Measurements from ENCODE around the gene NME8. TPM values are rescaled to one million over a fixed set of nuclear protein-coding genes. Genes with fewer than 3 reads are reported as not detected.

NME8 gene
- total RNA-seq, 1 donor from 2014 or later, result 1.5 TPM

DNA sequence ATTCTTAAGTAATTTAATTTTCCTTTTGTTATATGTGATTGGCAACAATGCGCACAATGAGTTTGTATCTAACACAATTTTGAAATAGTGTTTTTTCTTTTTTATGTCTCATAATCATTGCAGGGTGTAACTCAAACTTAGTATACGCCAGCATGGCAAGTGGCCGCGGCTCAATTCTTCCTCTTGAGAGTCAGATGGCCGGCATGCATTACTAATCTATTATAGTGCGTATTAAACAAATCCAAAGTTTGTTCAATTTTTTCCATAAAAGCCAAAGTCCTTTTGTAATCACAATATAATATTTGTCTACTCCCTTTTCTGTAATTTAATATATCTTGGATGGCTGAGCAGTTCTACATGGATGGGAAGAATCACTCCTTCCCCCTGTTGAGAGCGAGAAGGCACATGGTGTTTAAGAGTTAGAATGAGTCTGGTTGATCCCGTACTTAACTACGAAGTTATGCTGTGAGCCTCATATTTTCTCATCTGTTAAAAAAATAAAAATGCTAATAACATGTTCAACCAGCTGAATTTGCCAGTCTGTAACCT is 84.7 kb downstream of the NME8 start:
- no peak for DNase-seq (ENCODE audit: low spot score)

DNA sequence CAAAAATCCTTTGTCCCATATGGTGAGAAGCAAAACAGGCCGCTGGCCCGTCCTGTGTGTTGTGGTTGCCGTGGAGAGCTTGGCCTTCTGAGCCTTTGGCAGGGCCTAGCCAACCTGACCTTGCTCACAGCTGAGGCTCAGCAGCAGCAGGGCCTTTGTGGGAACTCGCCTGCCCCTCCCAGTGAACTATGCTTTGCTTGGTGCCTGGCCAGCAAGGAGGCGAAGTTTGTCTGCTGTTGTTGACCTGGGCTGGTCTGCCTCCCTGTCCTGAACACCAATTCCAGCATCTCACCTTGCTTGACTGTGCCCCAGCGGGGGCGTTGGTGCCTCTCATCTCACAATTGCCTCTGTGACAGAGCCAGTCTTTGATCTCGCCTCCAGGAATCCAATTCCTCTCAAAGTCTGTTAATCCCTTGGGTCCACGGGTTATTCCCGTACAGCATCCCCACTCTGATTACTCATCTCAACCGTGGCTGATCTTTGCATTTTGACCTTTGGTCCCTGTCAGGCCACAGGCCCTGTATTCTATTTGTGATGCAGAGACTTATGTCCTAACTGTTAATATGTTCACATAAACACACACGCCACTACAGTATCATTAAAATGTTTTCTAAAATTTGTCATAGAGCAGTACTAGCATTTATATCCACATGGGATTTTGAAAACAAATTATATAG is 94.7 kb downstream of the NME8 start:
- DNase-seq (ENCODE audit: low spot score), result peak; percentile 69

DNA sequence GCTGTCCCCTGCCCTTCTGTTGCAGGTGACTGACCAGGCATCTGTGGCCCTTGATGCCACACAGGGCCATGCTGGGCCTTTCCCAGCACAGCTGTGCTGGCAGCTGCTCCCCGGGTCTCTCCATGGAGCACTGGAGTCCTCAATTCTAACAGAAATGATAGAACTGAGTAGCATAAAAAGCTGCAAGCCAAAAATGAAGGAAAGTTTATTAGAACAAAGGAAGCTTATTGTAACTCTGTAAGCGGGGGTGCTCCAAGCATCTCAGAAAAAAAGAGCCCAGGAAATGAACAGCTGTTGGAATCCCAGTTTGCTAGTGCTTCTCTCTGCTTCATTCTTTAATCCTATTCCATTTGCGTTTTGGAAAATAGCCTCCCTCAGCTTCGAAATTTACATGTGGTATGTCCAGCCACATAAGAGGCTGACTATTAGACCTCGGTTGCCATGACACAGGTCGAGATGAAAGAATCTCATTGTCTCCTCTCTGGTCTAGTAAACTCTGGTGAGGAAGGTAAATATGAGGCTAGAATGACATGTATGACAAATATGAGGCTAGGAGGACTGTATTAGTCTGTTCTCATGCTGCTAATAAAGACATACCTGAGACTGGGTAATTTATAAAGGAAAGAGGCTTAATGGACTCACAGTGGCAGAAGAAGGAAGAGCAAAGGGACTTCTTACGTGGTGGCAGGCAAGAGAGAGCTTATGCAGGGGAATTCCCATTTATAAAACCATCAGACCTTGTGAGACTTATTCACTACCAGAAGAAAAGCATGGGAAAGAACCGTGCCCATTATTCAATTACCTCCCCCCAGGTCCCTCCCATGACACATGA is 95.7 kb downstream of the NME8 start:
- DNase-seq (ENCODE audit: low spot score), result no peak

DNA sequence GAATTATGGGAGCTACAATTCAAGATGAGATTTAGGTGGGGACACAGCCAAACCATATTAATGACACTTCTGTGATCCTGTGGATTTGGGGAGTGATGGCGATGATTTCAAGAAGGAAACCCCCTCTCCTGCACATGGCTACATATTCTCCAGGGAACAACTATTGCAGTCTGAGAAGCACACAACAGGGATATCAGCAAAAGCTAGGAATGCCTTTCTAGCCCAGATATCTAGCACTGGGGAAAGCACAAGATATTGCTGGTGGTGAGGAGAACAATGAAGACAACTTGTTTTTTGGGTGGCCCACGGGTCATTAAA is 96.3 kb downstream of the NME8 start:
- no peak for DNase-seq (ENCODE audit: low spot score)

DNA sequence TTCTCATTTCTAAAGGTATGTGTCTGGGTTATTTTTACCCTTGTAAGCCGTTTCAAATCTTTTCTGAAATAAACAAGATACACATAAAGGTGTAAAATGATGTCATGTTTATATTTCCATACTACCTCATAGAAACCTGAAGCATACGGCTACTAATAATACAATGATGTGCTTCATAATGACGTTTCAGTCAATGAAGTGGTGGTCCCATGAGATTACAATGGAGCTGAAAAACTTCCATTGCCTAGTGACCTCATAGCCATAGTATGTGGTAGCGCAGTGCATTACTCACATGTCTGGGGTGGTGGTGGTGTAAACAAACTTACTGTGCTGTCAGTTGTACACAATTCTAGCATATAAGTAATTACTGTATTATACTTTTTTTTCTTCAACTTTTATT is 96.9 kb downstream of the NME8 start:
- no peak for DNase-seq (ENCODE audit: low spot score)

DNA sequence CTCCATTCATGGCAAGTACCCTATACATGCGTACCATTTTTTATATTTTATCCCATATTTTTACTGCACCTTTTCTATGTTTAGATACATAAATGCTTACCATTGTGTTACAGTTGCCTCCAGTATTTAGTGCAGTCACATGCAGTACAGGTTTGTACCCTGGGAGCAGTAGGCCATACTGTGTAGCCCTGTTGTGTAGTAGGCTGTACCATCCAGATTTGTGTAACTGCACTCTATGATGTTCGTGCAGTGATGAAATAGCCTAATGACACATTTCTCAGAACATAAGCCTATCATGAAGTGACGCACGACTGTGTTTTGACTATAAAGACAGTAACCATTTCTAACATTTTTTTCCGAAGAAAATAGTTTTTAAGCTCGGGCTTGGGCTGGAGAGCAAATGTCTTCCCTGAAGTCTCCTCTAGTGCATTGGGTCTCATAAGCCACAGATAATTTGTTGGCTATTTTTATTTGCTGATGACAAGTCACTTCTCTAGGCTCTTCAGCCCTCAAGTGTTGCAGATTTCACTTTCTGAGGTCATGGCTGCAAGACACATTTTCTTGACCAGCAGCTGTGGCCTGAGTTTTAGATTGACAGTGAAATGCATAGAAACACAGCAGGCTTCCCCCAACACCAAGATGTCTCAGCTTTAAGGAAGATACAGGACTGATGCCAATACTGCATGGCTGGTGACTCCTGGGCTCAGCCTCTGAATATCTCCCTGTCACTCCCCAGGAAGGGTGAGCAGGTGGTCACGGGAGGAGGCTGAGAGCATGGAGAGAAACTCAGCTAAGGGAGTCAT is 98.9 kb downstream of the NME8 start:
- DNase-seq (ENCODE audit: low spot score), result no peak

GRCh38 chr7:37947941-37948210 is 99.5 kb downstream of the NME8 start:
- DNase-seq (ENCODE audit: low spot score), result no peak

Other genes with a start within 250 kb of the NME8 start
- gene GPR141, start 164.8 kb upstream of the NME8 start, total RNA-seq, result 0.81 TPM
- 1.9 TPM for gene SFRP4, start 68.2 kb downstream of the NME8 start, total RNA-seq
- gene EPDR1, start 72.0 kb downstream of the NME8 start, total RNA-seq, result 20.1 TPM

Measured in ureter (tissue), 1 donor.